Measurements from ENCODE around the gene PFDN1. TPM values are rescaled to one million over a fixed set of nuclear protein-coding genes. Genes with fewer than 3 reads are reported as not detected.
"Not testable (repeated sequence)": the region's sequence is repeated elsewhere in the genome, so short reads cannot be mapped to it uniquely, and the experiment has no call there.

The PFDN1 gene
- total RNA-seq, 2 donors from 2014 or later = 40.1 to 64.1 TPM

DNA sequence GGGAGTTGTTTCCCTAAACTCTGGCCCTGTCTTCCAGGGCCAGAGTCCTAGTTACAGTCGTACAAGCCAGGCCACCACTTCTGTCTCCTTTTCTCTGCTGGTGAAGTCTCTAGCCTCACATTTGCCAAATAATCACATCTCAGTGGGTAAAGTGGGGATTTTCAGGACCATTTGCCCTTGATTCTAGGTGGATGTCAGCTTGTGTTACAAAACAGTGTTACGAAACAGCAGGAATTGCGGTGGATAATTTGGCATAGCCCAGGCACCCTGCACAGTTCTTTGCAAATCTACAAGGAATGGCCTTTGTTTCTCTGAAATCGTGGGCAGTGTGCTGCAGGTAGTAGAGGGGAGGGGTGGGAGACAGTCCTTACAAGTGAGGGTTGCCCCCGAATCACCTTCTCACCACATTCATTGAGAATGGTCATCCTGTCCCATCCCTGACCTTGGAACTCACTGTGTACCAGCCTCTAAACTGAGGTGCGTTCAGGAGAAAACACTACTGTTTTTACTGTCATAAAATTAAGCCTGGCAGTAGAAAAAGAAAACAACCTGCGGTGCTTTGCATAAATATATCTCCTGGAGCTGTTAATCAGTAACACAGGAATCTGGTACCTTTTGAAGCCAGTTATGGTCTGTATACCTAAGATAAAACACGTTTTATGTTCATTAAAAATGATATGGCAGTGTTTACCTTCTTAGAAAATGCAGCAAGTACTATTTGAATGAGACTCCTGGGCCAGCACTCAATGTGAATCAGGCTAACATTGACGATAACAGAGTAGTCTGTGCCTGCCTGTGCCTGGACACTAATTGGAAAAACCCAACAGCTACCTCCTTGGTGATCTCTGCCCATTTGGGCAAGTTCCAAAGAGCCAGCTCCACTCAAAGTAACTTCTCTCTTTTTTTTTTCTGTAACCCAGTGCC, 83.6 kb downstream of the PFDN1 start:
- peaks cover 31% of the 10 kb centered on the region for H3K4me1 Mint-ChIP-seq
- H3K4me3 Mint-ChIP-seq = no peak overlapping the region
- no peaks in the 10 kb centered on the region for H3K27me3 Mint-ChIP-seq
- no peaks in the 10 kb centered on the region for H3K9me3 Mint-ChIP-seq
- no peak for ATAC-seq (replicated peaks)
- peak overlapping the region; percentile 4 for H3K27ac Mint-ChIP-seq
- H3K36me3 Mint-ChIP-seq (ENCODE audit: low read depth) = no peaks in the 10 kb centered on the region

DNA sequence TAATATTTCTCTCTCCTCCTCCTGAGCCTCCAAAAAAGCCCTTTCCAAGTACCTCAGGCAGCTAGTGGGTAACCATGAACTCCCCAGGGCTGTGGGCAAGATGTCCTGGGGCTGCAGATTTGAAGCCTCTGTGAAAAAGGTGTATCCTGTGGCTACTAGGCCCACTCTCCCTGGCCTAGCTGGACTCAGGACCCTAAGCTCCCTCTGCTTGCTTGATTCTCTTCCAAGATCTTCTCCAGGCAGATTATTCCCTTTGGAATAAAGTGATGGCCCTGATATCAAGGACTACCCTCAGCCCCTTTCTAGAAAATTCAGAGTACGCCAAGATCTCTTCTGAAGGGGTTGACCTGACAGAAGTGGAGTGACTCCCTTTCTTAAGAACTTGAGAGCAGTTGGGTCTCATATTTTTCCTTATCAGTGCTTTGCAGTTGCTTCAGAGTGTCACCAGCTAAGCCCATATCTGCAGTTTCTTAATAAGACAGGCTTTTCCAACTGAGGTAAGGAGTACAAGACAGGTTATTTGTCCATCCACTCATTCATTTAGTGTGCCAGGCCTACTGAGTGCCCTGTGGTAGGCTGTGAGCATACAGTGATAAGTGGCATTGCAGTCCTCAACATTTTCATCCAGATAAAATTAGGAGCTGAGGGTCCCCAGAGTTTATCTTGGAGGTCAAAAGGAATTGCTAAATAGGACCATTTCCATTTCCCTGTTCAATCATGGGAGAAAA, 85.4 kb downstream of the PFDN1 start:
- H3K4me1 Mint-ChIP-seq = peaks cover 32% of the 10 kb centered on the region

DNA sequence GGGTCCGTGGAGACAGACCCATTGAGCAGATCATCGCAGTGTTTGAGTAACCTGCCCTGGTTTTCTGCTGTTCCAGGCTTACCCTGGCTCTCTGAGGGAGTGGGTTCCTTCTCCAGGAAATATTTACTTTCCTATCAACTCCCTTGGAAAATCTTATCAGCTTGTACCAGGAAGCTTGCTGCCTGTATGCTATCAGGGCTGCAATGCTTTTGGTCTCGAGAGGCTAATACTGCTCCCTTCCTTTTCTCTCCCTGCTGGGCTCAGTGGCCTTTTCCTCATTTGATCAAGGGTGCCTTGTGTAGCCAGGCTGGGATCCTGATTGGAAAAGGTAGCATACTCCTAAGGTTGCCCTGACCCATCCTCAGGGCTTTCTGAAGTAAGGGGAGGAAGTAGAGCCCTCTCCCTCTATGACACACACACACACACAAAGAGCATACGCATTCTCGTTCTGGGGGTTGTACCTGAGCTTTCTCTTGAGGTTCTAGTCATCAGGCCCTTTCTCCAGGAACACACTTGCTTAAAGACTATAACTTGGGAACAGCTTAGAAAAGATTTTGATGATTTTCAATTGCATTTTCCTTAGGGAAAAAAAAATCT, 86.3 kb downstream of the PFDN1 start:
- H3K4me3 Mint-ChIP-seq = no peak overlapping the region
- H3K9me3 Mint-ChIP-seq = no peaks in the 10 kb centered on the region
- peaks cover 24% of the 10 kb centered on the region for H3K4me1 Mint-ChIP-seq
- ATAC-seq (replicated peaks) = no peak
- no peak overlapping the region for H3K27ac Mint-ChIP-seq
- H3K36me3 Mint-ChIP-seq (ENCODE audit: low read depth) = no peaks in the 10 kb centered on the region
- H3K27me3 Mint-ChIP-seq = no peaks in the 10 kb centered on the region

More for the DNA sequence above, 85.4 kb downstream of the PFDN1 start:
- H3K27me3 Mint-ChIP-seq = no peaks in the 10 kb centered on the region
- no peak overlapping the region for H3K27ac Mint-ChIP-seq
- no peak for ATAC-seq (replicated peaks)
- H3K36me3 Mint-ChIP-seq (ENCODE audit: low read depth) = no peaks in the 10 kb centered on the region
- H3K9me3 Mint-ChIP-seq = no peaks in the 10 kb centered on the region
- H3K4me3 Mint-ChIP-seq = no peak overlapping the region

DNA sequence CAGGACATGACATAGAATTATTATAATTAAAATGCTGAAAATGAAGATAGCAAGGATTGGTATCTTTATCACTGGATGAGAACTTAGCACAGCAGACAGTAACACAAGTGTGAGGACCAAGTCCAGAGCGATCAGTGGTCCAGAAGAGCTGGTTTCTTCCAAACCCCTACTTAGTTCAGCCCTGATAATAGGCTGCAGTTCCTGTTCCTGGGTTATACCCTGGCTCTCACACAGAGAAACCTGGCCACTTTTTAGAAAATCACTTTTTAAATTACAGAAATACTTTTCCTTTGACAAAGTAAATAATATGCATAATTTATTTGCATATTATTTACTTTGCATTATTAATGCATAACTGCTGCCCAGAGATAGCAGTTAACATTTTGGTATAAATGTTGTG, 87.6 kb downstream of the PFDN1 start:
- Mint-ChIP-seq H3K4me1 (peaks cover 14% of the 10 kb centered on the region), H3K36me3 (ENCODE audit: low read depth) (no peaks in the 10 kb centered on the region), H3K27me3 (no peaks in the 10 kb centered on the region), H3K27ac (no peak overlapping the region), H3K4me3 (no peak overlapping the region), H3K9me3 (no peaks in the 10 kb centered on the region)
- ATAC-seq (replicated peaks) = no peak

DNA sequence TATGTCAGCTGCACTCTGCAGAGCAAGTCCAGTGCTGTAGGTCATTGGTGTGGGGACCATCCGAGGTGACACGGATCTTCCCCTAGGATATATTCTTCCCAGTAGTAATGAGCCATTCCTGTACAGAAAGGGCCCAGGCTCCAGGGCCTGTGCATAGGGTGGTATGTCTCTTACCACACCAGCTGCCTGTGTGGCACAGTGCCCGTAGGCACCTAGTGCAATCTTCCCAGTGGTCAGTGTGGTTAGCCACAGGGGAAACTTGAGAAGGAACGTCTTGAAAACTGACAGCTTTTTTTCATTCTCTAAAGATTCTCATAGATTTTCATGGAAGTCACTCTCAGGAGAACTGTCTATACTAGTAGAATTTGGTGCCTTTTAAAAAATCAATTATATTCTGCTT, 88.1 kb downstream of the PFDN1 start:
- Mint-ChIP-seq H3K4me1 (peaks cover 10% of the 10 kb centered on the region), H3K27me3 (no peaks in the 10 kb centered on the region), H3K27ac (no peak overlapping the region), H3K9me3 (no peaks in the 10 kb centered on the region), H3K4me3 (no peak overlapping the region), H3K36me3 (ENCODE audit: low read depth) (no peaks in the 10 kb centered on the region)
- peak; percentile 51 for ATAC-seq (replicated peaks)

DNA sequence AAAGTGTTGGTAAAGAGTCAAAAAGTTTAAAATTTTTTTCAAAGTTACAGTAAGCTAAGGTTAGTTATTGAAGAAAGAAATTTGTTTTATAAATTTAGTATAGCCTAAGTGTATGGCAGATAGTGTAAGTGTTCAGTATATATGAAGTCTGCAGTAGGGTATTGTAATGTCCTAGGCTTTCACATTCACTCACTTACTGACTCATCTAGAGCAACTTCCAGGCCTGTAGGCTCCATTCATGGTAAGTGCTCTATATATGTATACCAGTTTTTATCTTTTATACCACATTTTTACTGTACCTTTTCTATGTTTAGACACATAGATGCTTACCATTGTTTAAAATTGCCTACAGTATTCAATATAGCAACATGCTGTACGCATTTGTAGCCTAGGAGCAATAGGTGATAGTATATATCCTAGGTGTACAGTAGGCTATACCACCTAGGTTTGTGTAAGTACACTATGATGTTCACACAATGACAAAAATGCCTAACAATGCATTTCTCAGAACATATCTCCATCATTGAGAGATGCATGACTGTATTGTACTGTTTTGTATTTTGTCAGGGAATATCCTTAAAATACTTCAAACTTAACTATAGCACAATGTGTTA, 89.4 kb downstream of the PFDN1 start:
- Mint-ChIP-seq H3K9me3 (no peaks in the 10 kb centered on the region), H3K27ac (no peak overlapping the region), H3K27me3 (no peaks in the 10 kb centered on the region), H3K4me1 (peaks cover 8% of the 10 kb centered on the region), H3K36me3 (ENCODE audit: low read depth) (no peaks in the 10 kb centered on the region), H3K4me3 (no peak overlapping the region)
- ATAC-seq (replicated peaks) = peak; percentile 92

DNA sequence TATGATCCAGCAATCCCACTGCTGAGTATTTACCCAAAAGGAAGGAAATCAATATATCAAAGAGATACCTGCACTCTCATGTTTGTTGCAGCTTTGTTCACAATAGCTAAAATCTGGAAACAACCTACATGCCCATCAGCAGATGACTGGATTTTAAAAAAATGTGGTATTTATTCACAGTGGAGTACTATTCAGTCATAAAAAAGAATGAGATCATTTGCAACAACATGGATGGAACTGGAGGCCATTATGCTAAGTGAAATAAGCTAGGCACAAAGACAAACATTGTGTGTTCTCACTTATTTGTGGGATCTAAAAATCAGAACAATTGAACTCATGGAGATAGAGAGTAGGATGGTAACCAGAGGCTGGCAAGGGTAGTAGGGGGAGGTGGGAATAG, 94.8 kb downstream of the PFDN1 start:
- H3K36me3 Mint-ChIP-seq (ENCODE audit: low read depth) = no peaks in the 10 kb centered on the region
- H3K27me3 Mint-ChIP-seq = no peaks in the 10 kb centered on the region
- no peak for ATAC-seq (replicated peaks)
- H3K4me3 Mint-ChIP-seq = no peak overlapping the region
- peaks cover 7% of the 10 kb centered on the region for H3K4me1 Mint-ChIP-seq
- H3K9me3 Mint-ChIP-seq = no peaks in the 10 kb centered on the region
- H3K27ac Mint-ChIP-seq = no peak overlapping the region

DNA sequence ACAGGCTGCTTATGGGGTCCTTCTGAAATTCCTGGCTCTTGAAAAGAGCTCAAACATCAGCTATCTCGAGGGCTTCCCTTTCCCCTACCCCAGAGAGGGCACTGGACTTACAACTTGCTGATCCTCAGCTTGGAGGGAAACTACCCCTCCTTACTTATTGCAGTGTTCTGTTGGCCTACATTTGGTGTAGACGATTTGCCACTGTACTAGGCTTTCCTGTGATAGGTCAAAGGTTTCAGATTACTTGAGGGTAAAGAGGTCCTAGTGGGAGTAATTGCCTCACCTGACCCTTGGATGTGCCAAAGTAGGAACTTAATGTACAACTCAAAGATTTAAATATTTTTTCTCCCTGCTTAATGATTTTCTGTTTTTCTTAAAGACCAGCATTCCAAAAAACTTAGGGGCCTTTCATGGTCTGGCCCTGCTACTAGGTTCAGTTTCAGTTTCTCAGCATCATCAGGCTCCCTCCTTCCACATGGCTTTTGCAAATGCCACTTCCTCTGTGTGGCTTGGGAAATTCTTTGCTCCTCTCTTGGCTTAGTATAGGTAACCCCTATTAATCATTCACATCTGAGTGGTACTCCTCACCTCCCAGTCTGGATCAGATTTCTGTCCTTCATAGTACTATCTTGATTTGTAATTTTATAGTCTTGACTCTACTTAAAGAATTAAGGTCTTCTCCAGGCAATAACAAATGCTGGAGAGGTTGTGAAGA, 95.5 kb downstream of the PFDN1 start:
- Mint-ChIP-seq H3K4me3 (no peak overlapping the region), H3K27ac (no peak overlapping the region), H3K27me3 (no peaks in the 10 kb centered on the region), H3K36me3 (ENCODE audit: low read depth) (no peaks in the 10 kb centered on the region), H3K9me3 (no peaks in the 10 kb centered on the region), H3K4me1 (peaks cover 7% of the 10 kb centered on the region)
- ATAC-seq (replicated peaks) = peak; percentile 32

DNA sequence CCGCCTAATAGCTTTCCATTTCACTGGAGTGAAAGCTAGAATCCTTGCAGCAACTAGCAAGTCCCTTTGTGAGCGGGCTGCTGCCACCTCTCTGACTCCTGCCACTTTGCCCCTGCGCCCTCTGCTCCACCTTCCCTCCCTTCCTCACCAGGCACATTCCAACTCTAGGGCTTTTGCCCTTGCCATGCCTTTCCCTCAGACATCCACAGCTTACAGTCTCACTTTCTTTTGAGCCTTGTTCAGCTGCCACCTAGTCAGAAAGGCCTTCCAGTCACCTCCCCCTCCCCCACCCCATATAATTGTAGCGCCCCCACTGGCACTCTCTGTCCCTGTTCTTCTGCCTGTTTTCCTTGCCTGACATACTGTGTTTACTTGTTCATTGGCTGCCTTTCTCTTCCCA, 96.9 kb downstream of the PFDN1 start:
- no peaks in the 10 kb centered on the region for H3K9me3 Mint-ChIP-seq
- ATAC-seq (replicated peaks) = no peak
- no peaks in the 10 kb centered on the region for H3K36me3 Mint-ChIP-seq (ENCODE audit: low read depth)
- H3K4me1 Mint-ChIP-seq = peaks cover 7% of the 10 kb centered on the region
- H3K4me3 Mint-ChIP-seq = no peak overlapping the region
- H3K27ac Mint-ChIP-seq = no peak overlapping the region
- no peaks in the 10 kb centered on the region for H3K27me3 Mint-ChIP-seq

DNA sequence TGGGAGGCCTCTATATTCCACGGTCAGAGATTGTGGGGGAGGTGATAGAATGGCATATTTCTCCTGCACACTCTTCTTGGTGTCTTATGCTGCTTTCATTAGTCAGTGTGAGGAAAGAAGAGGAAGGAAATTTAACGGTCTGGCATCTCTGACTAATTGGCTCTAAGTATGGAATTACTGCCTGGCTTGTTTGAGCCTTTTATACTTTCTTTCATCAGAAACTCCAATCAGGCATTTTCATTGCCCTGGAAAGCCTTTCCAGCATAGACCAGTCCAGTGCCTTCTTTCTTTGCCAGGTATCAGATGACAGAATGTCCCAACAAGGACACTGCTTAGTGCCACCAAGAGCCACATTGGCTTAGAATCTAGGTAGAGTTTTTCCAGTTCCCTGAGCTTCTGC, 97.7 kb downstream of the PFDN1 start:
- Mint-ChIP-seq H3K4me3 (no peak overlapping the region), H3K27me3 (no peaks in the 10 kb centered on the region), H3K4me1 (peaks cover 7% of the 10 kb centered on the region), H3K9me3 (no peaks in the 10 kb centered on the region), H3K36me3 (ENCODE audit: low read depth) (no peaks in the 10 kb centered on the region), H3K27ac (no peak overlapping the region)
- no peak for ATAC-seq (replicated peaks)

DNA sequence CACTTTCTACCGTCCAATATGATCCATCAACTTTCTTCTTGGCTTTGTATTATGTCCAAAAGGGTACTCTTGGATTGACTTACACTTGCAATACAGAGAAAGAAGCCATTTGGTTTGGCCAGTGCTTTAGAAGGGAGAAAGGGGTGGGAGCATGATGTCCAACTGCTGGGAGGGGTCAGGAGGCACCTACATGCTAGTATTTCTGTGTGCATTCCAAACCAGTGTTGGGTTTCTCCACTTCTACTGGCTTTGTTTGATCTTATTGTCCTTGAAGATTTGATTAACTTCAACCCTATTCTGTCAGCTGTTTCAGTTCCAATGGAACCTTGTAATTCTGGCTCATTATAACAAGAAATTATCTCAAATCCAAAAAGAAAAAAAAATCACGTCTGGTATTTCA, 100.3 kb downstream of the PFDN1 start:
- Mint-ChIP-seq H3K36me3 (ENCODE audit: low read depth) (no peaks in the 10 kb centered on the region), H3K4me3 (no peak overlapping the region)
- ATAC-seq (replicated peaks) = no peak

DNA sequence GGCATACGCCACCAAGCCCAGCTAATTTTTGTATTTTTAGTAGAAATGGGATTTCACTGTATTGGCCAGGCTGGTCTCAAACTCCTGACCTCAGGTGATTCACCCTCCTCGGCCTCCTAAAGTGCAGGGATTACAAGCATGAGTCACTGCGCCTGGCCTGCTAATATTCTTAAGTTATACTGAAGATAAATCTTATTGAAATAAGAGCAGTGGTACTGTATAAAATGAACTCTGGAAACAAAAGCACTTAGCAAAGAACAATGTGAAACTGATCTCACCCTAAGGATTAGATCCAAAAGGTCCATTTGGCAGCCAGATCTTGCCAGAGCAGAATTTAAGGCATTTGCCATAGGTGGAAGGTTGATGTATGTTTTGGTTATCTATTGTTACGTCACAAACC, 100.8 kb downstream of the PFDN1 start:
- no peak for ATAC-seq (replicated peaks)
- Mint-ChIP-seq H3K9me3 (no peaks in the 10 kb centered on the region), H3K36me3 (ENCODE audit: low read depth) (no peaks in the 10 kb centered on the region), H3K4me3 (no peak overlapping the region), H3K4me1 (no peaks in the 10 kb centered on the region), H3K27ac (no peak overlapping the region), H3K27me3 (no peaks in the 10 kb centered on the region)

More for the DNA sequence above, 100.3 kb downstream of the PFDN1 start:
- Mint-ChIP-seq H3K27ac (no peak overlapping the region), H3K9me3 (no peaks in the 10 kb centered on the region), H3K27me3 (no peaks in the 10 kb centered on the region), H3K4me1 (peaks cover 5% of the 10 kb centered on the region)

DNA sequence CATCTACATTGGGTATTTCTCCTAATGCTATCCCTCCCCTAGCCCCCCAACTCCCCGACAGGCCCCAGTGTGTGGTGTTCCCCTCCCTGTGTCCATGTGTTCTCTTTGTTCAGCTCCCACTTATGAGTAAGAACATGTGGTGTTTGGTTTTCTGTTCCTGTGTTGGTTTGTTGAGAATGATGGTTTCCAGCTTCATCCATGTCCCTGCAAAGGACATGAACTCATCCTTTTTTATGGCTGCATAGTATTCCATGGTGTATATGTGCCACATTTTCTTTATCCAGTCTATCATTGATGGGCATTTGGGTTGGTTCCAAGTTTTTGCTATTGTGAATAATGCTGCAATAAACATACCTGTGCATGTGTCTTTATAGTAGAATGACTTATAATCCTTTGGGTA, 104.0 kb downstream of the PFDN1 start:
- not testable (repeated sequence) for H3K4me3 Mint-ChIP-seq; ATAC-seq (replicated peaks)

DNA sequence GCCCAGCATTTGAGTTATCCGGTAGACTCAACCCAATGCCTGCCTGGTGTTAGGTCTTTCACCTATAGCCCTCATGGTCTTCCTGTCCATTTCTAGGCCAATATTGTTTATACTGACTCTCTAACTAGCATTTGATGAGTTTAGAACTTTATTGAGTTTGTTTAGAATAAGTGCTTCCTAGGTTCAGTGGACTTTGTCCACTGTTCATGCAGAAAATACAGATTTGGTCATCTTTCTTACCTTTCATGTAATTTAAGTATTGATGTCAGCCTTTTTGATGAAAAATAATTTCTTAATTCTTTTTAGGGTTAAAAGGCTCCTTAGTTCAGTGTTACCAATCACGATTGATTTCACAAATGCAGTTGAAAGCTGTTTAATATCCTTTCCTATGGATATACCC, 105.9 kb downstream of the PFDN1 start:
- no peak for ATAC-seq (replicated peaks)

More for the DNA sequence above, 104.0 kb downstream of the PFDN1 start:
- H3K4me1 Mint-ChIP-seq; H3K9me3 Mint-ChIP-seq; H3K27ac Mint-ChIP-seq; H3K27me3 Mint-ChIP-seq; H3K36me3 Mint-ChIP-seq (ENCODE audit: low read depth): not testable (repeated sequence)

More for the DNA sequence above, 105.9 kb downstream of the PFDN1 start:
- Mint-ChIP-seq H3K27ac (no peak overlapping the region), H3K9me3 (no peaks in the 10 kb centered on the region), H3K27me3 (no peaks in the 10 kb centered on the region), H3K36me3 (ENCODE audit: low read depth) (no peaks in the 10 kb centered on the region), H3K4me1 (no peaks in the 10 kb centered on the region), H3K4me3 (no peak overlapping the region)

Data from activated T-helper 17 cell treated with anti-CD3 and anti-CD28 coated beads, Interleukin-2, amount 50 U/mL, for 72 hours (primary cell).